ENCODE data around the gene TRAPPC12. TPM values are rescaled to one million over a fixed set of nuclear protein-coding genes. Genes with fewer than 3 reads are reported as not detected.

Gene TRAPPC12
- total RNA-seq, 1 experiment from 2014 or later: 86.0 TPM

- peaks cover 0 to 2% of the 10 kb centered on the region in 2 experiments; a peak in 1 of 5 replicates for H3K9me3 Mint-ChIP-seq
- WGBS (ENCODE audit: extremely low coverage, insufficient read length, low lambda C conversion rate): no CpG with 5 or more reads among the region's 4 CpGs
- no peak for DNase-seq
- Histone ChIP-seq H4K20me1 (ENCODE audit: control insufficient read depth, insufficient read depth, insufficient read length) (no peaks in the 10 kb centered on the region), H4K8ac (replicated peaks; ENCODE audit: insufficient read length, low read depth, low read length) (no peak overlapping the region), H3K18ac (ENCODE audit: insufficient read length, low read depth, low read length) (no peak overlapping the region), H3K4ac (ENCODE audit: low read depth, low read length) (no peak overlapping the region), H2AFZ (ENCODE audit: low read length) (no peak overlapping the region), H3K9ac (ENCODE audit: extremely low read depth, insufficient read length, low read length) (no peak overlapping the region), H3K4me2 (ENCODE audit: insufficient read depth, insufficient read length, low read length) (no peak overlapping the region), H3K56ac (ENCODE audit: insufficient read length, low read depth, low read length) (no peak overlapping the region), H3K79me2 (ENCODE audit: insufficient read depth, low read length) (no peaks in the 10 kb centered on the region), H3T11ph (ENCODE audit: low read length) (no peak overlapping the region), H2BK20ac (ENCODE audit: low read depth, low read length, poor library complexity, severe bottlenecking) (no peak overlapping the region), H3K27ac (ENCODE audit: insufficient read length, low read depth, low read length) (no peak overlapping the region), H4K91ac (ENCODE audit: insufficient read length, low read depth, low read length) (no peak overlapping the region), H3K4me1 (ENCODE audit: insufficient read depth, low read length) (peaks cover 5% of the 10 kb centered on the region; the same call in 1 of the 2 replicates), H2BK120ac (ENCODE audit: low read depth, low read length, poor library complexity, severe bottlenecking) (no peak overlapping the region), H3K27me3 (ENCODE audit: insufficient read depth, low read length) (no peaks in the 10 kb centered on the region), H3K9me3 (ENCODE audit: control insufficient read depth, low read depth, low read length) (no peaks in the 10 kb centered on the region), H2BK15ac (ENCODE audit: low read depth, low read length) (no peak overlapping the region), H2AK5ac (ENCODE audit: insufficient read length, low read length) (no peak overlapping the region), H3K79me1 (ENCODE audit: insufficient read depth, low read depth, low read length, poor library complexity, severe bottlenecking) (no peaks in the 10 kb centered on the region), H3K23ac (ENCODE audit: insufficient read length, low read depth, low read length) (no peak overlapping the region), H3K14ac (ENCODE audit: insufficient read depth, low read length) (no peak overlapping the region), H2BK5ac (ENCODE audit: insufficient read length, low read length) (no peak overlapping the region), H4K5ac (ENCODE audit: insufficient read length, low read depth, low read length) (no peak overlapping the region), H2BK12ac (ENCODE audit: insufficient read length, low read depth, low read length) (no peak overlapping the region), H3K23me2 (ENCODE audit: insufficient read length, low read depth, low read length, poor library complexity, severe bottlenecking) (peaks cover 6% of the 10 kb centered on the region)
- peaks cover 14% of the 10 kb centered on the region in 2 experiments for H3K4me1 Mint-ChIP-seq
- no peak overlapping the region for H3K4me3 Mint-ChIP-seq
- peaks cover 14% of the 10 kb centered on the region for H3K27me3 Mint-ChIP-seq (ENCODE audit: low read depth)
- no peak for TF ChIP-seq CTCF (conservative IDR thresholded peaks at IDR 0.05)
- H3K36me3 Mint-ChIP-seq (ENCODE audit: insufficient read depth in 1 of 3, low read depth in 3 of 3): peaks cover 0 to 7% (median 2%) of the 10 kb centered on the region in 3 experiments; a peak in 2 of 7 replicates
- H3K27ac Mint-ChIP-seq: no peak overlapping the region
Observed at GRCh38 chr2:3523551-3524041, 144.1 kb downstream of the TRAPPC12 start.

Data from H9 (cell line).